HL-60 (cell line): ENCODE measurements around the gene GRHL3.

Experiments
- DNase-seq, 2 experiments: peaks; one replicate each; pipeline ENCODE4 v3.0.0-alpha.2; 2010 to 2020; ENCODE audit warnings: low read depth in 1 of 2, low spot score in 1 of 2
- H3K27ac ChIP-seq: fragments of 250-450 bp; sonication (Bioruptor Pico); replicated peaks from 2 replicates; pipeline ENCODE4 v1.5.1; 2020; ENCODE audit warnings: mild to moderate bottlenecking, moderate library complexity
- H3K27me3 ChIP-seq: fragments of 250-450 bp; sonication (Bioruptor Pico); 2 replicates; pipeline ENCODE4 v1.5.1; 2021; ENCODE audit warnings: mild to moderate bottlenecking, moderate library complexity; ENCODE audit not compliant: insufficient read depth, poor library complexity, severe bottlenecking
- H3K4me3 ChIP-seq: replicated peaks from 2 replicates; pipeline ENCODE4 v1.5.1; 2011; ENCODE audit warnings: mild to moderate bottlenecking, control low read depth, low read length; ENCODE audit not compliant: insufficient read depth
- CTCF ChIP-seq: IDR thresholded peaks from one replicate; pipeline ENCODE4 v1.5.1; 2011; ENCODE audit warnings: low read length, control low read depth, inconsistent platforms; ENCODE audit not compliant: insufficient read depth
- GABPA ChIP-seq: IDR thresholded peaks from 2 replicates; pipeline ENCODE4 v1.6.1; 2012; ENCODE audit warnings: low read depth
- POLR2AphosphoS5 ChIP-seq: IDR thresholded peaks from 2 replicates; pipeline ENCODE4 v1.6.1; 2012; ENCODE audit warnings: low read depth
- REST ChIP-seq: IDR thresholded peaks from 2 replicates; pipeline ENCODE4 v1.6.1; 2012; ENCODE audit warnings: low read depth; ENCODE audit not compliant: insufficient replicate concordance
- SPI1 ChIP-seq: IDR thresholded peaks from 2 replicates; pipeline ENCODE4 v1.6.1; 2012; ENCODE audit warnings: low read depth, mild to moderate bottlenecking, borderline replicate concordance

GRHL3 gene

GRCh38 chr1:24357038-24357437 is 37.9 kb downstream of the GRHL3 start:
- no peak for TF ChIP-seq SPI1
- no peak for TF ChIP-seq GABPA
- no peak for TF ChIP-seq REST
- TF ChIP-seq POLR2AphosphoS5, result no peak
- TF ChIP-seq CTCF, result no peak
- H3K4me3 ChIP-seq, result no peak overlapping the region
- no peak overlapping the region for H3K27ac ChIP-seq
- no peak for DNase-seq
- no peaks in the 10 kb centered on the region for H3K27me3 ChIP-seq

DNA sequence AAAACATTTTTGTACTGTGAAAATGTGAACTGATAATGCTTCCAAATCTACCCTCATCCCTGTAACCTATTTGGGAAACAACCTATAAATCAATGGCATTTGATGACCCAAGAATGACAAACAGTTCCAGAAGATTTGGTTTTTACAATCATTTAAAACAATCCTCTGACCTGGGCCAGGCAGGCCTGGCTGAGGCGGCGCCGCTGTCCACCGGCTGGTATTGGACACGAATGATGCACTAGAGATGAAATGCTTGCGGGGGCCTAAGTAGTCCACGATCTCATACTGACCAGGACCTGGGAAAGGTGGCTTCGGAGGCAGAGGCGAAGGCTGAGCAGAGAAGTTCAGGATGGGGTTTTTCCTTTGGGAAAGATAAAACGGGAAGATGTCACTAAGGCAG is 41.5 kb downstream of the GRHL3 start:
- DNase-seq, result no peak
- no peak overlapping the region for H3K4me3 ChIP-seq
- no peak for TF ChIP-seq POLR2AphosphoS5
- H3K27me3 ChIP-seq, result no peaks in the 10 kb centered on the region
- no peak overlapping the region for H3K27ac ChIP-seq

- DNase-seq, result no peak
- no peak for TF ChIP-seq REST
- no peak for TF ChIP-seq POLR2AphosphoS5
- TF ChIP-seq SPI1, result no peak
- TF ChIP-seq CTCF, result no peak
- TF ChIP-seq GABPA, result no peak
- Histone ChIP-seq H3K27me3 (no peaks in the 10 kb centered on the region), H3K27ac (no peak overlapping the region), H3K4me3 (no peak overlapping the region)
These were observed 42.7 kb downstream of the GRHL3 start for GRCh38 chr1:24361811-24362210.

DNA sequence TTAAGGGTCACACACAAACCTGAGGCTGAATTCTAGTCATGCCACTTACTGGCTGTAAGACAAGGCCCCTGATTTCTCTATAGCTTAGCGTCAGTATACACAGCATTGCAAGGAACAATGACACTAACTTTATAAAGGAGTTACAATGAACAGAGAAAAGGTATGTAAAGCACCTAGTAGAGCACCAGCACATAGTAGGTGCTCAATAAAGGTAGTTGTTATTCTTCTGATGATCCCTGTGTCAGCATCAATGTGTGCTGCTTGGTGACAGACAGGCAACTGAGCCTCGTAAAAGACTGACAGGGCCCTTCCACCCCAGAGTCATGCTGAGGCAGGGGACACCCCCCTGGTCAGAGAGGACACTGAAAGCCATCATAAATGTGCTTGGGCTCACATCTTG is 43.2 kb downstream of the GRHL3 start:
- H3K4me3 ChIP-seq, result no peak overlapping the region
- DNase-seq, result no peak
- TF ChIP-seq GABPA (no peak), POLR2AphosphoS5 (no peak), CTCF (no peak), REST (no peak), SPI1 (no peak)
- no peak overlapping the region for H3K27ac ChIP-seq
- no peaks in the 10 kb centered on the region for H3K27me3 ChIP-seq
